ENCODE measurements around the gene MACROD2.

- no peak for TF ChIP-seq ZNF585B (tag by site-specific recombination; IDR thresholded peaks at IDR 0.05)
- no peak for TF ChIP-seq MYNN (tag by site-specific recombination; IDR thresholded peaks at IDR 0.05; ENCODE audit: borderline replicate concordance)
- no peak for TF ChIP-seq ZBTB10 (tag by site-specific recombination; IDR thresholded peaks at IDR 0.05)
- no peak for TF ChIP-seq CTCF (tag by site-specific recombination; IDR thresholded peaks at IDR 0.05)
- TF ChIP-seq TCF7L2 (IDR thresholded peaks at IDR 0.05; ENCODE audit: borderline replicate concordance, low read depth, low read length): no peak
- TF ChIP-seq ZBTB20 (tag by site-specific recombination; IDR thresholded peaks at IDR 0.05): no peak
- no peak for TF ChIP-seq ZNF433 (tag by site-specific recombination; IDR thresholded peaks at IDR 0.05; ENCODE audit: low read depth)
- TF ChIP-seq ATF2 (tag by site-specific recombination; IDR thresholded peaks at IDR 0.05; ENCODE audit: low read depth): no peak
- no peak for TF ChIP-seq EGR2 (tag by site-specific recombination; IDR thresholded peaks at IDR 0.05; ENCODE audit: low read depth)
- TF ChIP-seq ZNF776 (tag by site-specific recombination; IDR thresholded peaks at IDR 0.05; ENCODE audit: borderline replicate concordance): no peak
- TF ChIP-seq ZNF174 (tag by site-specific recombination; IDR thresholded peaks at IDR 0.05): no peak
These were observed 648.2 kb downstream of the MACROD2 start for GRCh38 chr20:14643556-14643955.
